UCSD-AML1 (cell line): ENCODE measurements around the gene ZFYVE9.

Experiments used
- DNase-seq: peaks from one replicate; lab custom pipeline; 2025; ENCODE audit not compliant: unreplicated experiment; lab: John Stamatoyannopoulos, UW

ZFYVE9 gene

DNA sequence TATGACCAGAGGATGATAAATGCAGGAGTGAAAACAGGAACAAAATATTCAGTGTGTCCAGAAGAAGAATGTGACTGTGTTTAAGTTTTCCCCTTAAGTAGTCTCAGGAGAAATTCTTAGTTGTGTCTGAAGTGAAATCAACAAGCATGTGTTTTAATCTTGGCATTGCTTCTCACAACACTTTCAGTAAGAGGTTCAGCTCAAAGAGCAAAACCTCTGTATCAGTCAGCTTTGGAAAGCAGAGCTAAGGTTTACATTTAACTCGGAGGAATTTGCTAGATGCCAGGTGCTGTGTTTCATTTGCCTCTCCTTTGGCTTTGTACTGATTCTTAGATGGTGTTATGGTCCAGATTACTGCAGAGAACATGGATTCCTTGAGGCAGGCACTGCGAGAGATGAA lies 195.6 kb downstream of the ZFYVE9 start:
- no peak for DNase-seq

DNA sequence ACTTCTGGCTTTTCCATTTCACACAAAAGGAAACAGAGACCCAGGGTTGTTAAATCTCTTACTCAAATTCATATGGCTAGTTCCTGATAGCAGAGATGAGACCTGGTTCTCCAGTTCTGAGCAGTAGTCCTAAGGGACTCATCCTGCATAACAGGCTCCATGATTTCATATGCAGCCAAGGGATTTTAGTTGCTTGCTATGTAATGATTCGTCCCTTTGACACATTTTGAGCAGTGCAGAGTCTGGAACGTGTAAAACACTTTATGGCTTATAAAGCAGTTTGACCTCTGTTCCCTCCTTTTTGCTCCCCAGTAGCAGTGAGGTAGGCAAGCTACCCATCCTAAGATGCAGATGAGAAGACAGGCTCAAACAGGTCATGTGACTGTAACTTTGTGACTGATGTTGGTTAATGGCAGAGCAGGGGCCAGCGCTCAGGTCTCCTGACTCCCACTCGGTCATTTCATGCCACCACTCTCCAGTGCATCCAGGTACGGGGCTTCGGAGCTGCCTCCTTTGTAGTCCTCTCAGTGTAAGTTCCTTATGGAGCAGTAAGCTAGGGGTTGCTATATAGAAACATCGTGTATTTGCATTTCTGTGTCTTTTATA lies 199.9 kb downstream of the ZFYVE9 start:
- no peak for DNase-seq

DNA sequence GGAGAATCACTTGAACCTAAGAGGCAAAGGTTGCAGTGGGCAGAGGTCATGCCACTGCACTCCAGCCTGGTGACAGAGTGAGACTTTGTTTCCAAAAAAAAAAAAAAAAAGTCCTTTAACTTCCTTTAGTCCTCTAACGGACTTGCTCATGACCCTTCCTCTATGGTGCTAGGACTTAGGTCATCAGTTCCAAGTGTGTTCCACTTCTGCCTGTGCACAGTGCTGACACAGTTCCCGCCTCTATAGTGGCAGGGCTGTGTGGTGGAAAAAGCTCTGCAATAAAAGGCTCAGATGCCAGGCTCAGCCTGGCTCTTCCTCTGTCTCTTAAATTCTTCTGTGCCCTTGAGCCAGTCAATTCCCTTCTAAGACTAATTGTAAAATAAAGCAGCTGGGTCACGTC lies 202.1 kb downstream of the ZFYVE9 start:
- no peak for DNase-seq

DNA sequence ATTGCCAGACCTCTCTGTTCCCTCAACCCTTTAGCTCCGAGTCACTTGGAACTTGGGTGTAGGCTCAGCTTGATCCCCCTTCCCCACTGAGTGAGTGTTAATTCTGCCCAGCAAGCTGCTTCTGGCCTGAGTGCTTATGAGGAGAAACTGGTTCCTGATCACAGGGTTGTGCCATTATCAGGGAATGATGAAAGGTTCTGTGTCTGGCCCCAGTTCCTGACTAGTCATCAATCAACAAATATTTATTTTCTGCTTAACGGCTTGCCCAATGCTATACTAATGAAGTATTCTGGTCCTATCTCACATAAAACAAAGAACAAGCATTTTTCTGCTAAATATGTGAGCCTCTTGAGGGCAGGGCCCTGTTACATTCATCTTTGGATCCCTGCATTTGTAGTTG lies 203.4 kb downstream of the ZFYVE9 start:
- DNase-seq: no peak

DNA sequence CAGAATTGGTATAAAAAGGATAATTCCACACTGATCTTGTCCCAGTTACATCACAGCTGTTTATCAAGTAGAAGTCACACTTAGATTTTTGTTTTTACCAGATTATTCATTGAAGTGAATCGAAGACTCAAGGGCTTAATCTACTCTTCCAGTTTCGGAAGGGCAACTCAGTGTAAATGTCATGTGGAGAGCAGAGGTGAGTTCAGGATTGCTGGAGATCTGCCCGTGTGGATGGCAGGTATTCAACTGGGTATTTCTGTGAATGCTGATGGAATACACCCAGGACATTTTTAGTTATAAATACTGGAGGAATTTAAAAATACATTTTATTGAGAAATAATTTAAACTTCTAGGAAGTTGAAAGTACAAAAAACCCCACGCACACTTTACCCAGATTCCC lies 204.8 kb downstream of the ZFYVE9 start:
- no peak for DNase-seq

DNA sequence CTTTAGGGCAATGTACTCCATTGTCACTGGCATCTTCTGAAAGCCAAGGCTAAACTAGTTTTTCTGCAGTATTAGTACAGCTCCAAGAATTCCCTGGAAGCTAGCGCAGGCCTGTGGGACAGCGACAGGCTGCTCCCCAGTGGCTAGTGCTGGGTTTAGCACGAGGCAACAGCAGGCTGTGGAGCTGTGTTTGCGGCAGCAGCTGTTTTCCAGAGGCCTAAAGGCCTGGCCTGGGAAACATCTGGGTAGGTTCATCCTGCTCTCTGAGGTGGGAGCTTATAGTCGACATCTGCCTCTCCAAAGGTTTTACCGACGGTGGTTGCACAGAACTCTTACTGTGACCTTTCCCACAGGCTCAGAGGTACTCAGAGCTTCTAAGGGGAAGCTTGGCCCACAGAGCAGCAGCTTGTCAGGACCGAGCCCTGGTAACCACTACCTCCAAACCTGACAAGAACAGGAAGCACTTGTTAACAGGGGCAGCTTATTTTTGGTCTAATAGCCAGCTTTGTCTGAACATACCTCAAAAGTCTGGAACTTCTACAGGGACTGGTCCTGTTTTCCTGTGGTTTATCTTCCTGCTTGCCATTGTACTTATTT lies 206.9 kb downstream of the ZFYVE9 start:
- peak; percentile 71 for DNase-seq

DNA sequence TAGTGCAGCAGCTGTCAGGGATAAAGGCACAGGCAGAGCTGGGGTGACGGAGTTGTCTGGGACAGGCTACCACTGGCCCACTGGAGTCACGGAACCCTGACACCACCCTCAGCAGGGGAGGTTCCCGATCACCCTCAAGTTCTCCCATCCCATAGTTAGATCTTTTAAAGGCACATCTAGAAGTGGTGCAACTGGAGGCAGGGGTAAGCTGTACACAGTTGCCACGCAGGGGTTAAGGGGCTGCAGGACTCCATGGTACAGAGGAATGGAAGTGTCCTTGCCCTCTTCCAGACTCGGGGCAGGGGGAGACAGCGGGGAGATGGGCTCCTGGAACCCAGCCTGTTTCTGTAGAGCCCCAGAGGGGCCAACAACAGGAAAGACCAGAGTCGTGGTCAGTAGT lies 210.8 kb downstream of the ZFYVE9 start:
- DNase-seq: no peak

DNA sequence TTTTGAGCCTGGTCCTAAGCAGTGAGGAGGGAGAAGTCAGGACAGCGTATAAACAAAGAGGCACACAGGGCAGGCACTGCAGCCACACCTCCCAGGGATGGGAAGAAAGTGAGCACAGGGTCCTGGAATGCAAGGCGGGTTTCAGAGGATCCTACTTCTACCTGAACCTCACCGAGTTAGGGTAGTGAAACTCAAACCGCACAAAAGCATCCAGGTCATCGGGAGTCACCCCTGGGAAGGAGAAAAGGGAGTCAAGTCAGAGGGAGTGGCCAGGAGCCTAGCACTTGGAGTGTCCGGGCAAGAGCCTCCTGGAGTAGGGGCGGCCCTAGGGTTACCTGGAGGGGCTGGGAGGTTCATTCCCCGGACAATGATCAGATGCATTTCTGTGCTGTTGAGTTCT lies 213.5 kb downstream of the ZFYVE9 start:
- no peak for DNase-seq

DNA sequence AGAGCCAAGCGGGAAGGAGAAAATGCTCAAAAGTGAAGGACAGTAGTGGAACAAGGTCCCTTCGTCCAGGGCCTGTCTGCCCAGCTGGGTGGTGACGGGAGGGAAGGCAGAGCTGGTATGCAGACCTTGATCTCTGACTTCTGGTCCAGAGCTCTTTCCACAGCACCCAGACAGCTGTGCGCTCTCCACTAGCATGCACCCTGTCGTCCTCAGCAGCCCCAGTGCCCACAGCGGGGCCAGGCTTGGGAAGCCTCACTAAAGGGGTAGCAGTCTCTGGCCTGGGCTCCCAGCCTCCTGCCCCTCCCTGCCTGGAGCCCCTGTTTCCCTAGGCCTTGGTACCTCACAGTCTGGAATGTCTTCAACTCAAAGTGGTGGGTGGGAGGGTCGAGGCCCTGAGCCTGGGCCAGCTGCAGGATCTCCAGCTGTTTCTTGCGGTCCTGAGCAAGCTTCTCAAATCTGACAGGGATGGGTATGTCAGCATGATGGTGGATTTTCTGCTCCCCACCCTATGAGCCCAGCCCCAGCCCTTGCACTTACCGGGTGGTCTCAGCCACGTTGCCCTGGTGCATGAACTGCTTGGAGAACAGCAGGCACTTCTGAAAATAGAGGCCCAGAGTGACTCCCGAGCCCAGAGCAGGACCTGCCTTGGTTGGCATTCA lies 214.1 kb downstream of the ZFYVE9 start:
- DNase-seq: no peak

DNA sequence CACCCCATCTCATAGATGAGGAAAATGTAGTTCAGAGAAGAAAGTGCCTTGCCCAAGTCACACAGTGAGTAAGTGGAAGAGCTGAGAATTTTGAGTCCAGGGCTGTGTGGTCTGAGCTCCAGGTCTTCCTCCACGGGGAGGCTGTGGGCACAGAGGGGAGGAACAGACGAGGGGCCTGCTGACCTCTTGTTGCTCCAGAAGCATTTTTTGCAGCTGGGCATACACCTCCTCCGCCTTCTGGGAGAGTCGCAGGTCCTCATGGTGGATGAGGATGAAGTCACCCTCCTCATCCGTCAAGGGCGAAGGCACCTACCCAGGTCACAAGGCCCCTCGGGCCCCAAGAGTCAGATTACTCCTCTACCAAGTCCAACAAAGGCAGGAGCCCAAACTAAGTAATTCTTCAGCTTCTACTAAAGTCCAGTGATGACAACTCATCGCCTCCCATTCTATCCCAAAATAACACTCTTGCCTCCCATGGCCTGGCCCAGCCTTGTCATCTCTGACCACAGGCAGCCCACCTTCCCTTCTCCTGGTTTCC lies 215.0 kb downstream of the ZFYVE9 start:
- no peak for DNase-seq

DNA sequence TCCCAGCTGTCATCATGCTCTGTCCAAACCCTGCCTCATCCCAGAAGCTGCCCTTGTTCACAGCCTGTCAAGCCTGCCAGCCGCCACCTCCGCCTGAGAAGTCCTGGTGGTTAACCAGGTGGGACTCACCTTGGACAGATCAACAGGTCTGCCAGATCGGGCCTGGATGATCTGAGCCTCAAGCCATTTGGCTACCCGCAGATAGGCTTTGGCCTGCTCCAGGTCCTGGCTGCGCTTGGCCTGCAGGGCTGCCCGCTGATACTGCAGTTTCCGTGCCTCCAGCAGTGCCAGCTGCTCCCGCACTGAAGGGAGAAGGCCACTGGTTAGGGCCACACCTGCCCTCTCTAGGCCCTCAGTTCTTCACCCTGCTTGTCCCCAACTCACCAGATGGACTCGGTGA lies 215.5 kb downstream of the ZFYVE9 start:
- DNase-seq: no peak

DNA sequence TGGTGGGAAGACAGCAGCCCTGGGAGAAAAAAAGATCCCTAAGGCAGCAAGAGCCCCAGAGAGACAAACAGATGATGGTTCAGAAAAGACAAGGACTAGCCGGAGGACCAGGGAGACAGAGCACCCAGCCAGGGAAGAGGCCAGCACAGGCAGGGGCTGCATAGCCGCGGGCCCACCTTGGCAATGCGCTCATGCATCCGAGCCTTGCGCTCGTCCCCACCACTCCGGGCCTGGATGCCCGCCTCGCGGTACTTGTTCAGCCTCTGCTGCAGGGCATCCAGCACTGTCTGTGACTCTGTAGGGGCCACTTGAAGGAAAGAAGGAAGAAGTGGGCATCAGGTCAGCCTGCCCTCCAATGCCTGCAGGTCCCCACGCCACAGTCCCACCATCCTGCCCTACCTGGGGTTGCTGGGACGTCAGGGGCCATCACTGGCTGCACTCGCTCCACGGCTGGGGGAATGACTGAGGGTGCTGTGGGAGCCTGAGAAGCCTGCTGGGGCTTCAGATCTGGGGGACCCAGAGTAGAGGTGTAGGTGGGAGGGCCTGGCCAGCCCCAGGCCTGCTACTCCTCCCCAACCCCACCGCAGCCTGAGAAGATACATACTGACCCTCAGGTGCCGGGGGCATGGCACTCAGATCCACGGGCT lies 217.1 kb downstream of the ZFYVE9 start:
- no peak for DNase-seq

DNA sequence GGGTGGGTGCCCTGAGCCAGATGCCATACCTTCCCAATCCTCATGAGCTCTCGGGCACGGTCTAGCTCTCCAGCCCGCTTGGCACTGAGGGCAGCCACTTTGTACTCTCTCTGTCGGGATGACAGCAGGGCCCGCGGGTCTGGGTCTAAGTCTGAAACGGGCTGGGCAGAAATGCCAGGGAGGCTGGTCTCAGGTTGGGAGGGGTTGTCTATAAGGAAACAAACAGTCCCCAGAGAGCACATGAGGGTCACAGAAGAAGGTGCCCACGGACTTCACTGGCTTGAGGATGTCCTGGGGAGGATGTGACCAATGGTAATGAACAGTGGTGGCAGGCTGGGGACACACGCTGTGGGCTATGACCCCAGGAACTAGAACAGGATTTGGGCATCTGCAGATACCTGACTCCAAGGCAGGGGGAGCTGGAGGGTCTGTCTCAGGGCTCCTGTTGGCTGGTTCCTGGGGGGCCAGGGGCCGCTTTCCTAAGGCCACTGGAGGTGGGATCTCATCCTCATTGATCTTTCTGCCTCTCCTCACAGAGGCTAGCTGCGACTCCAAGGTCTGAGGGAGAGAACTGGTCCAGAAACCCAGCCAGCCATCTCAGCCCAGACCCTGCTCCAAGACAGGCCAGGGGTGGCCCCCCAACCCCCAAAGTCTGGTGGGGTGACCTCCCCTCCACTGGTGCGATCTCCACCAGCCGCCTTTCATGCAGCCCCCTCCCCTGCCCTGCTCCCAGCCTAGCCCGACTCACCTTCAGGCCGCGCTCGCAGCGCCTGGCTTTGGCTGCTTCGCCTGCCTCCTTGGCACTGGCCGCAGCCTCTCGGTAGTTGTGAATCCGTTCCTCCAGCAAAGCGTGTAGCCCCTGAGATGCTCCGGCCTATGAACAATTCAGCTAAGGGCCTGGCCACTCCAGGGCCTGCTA lies 218.0 kb downstream of the ZFYVE9 start:
- DNase-seq: no peak

DNA sequence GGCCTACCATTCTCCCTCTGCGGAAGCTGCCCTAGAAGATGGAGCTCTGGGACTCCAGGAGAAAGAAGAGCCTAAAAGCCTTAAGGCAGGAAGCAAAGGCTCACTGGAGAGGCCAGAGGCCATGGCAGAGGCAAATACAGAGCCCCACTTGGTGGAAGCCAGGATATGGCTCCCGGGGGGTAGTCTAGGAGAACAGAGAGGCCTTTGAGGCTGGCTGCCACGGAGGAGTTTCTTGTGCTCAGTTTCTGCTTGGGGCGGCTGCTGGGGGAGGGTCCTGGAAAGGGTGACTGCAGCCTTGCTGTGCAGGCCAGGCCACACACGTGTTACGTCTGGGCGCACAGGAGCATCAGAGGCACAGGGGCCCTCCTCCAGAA lies 218.7 kb downstream of the ZFYVE9 start:
- no peak for DNase-seq

DNA sequence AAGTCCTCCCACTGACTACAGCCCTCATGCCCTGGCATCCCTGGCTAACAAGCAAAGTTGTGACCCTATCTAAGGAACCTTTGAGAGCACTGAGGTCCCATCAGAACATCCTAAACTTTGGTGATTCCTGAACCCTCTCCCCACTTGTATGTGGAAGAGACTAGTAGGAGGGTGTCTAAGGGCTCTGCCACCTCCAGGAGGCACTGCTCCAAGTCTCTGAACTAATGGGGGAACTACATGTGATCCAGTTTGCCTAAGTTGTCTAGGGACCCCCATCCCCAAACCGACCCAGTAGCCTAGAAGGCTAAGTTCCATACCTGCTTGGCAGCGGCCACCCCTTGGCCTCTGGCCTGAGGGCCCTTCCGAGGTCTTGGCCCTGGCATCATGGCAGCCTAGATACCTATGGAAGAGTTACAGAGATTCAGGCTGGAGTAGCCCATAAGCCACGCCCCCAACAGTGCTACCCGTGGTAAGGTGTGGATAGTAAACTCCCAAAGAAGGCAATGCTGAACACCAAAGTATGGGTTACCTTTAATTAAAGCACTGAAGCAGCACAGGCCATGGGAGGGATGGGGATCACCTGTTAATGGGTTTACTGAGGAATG lies 222.4 kb downstream of the ZFYVE9 start:
- no peak for DNase-seq

DNA sequence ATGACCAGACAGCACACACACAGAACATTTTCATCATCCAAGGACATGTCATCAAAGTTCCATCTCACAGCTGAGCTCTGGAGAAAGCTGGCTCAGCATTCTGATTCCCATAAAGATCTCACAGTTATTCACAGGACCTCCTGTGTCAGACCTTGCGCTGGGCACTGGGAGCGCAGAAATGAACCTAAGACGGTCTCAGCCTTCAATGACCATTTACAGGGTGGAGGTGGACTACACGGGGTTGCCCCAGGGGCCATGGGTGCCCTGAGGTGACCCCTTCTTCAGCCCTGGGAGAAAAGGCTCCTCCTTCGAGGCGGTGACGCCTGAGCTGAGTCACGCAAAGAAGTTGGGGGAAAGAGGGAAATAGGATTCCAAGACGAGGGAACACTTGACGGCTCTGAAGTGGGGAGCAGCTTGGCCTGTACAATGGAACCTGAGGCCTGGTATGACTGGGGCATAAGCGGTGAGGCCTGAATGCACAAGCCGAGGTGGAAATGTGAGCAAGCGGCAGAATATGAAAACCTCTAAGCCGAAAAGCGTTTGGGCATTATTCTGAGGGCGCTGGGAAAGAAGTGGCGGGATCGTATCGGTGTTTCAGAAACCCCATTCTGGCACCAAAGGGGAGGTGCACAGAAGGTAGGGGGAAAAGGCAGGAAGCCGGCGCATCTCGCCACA lies 223.3 kb downstream of the ZFYVE9 start:
- peak; percentile 51 for DNase-seq

DNA sequence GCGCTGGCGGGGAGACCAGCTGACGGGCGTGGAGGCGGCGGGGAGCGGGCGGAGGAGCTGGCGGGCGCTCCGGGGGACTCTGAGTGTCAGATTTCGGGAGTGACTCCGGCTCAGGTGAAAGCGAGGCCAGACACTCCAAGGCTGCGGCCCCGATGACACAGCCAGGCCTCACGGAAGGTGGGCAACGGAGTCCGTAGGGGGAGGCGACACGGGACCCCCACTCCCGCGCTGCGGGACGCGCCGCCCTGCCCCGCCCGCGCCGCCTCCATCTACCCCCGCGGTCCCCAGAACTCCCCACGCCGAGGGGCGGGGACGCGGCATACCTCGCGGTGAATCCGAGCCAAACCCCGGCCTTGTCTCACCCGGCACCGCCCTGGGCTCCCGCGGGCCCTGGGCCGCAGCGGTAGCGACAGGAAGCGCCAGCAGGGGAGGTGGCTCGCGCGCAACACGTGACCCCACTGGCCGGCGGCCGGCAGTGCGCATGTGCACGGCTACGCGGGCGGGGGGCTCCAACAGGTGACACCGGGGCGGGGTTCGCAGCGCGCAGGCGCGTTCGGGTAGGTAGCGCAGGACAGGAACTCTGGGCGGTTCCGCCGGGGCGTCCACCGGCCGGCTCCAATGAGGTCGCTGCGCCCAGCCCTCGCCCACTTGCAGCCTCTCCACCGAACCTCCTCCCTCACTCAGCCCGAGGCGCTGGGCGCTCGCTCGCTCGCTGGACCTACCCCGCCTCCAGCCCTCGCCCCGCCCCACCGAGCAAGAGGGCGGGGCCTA lies 224.0 kb downstream of the ZFYVE9 start, which contains the start of gene CC2D1B:
Gene CC2D1B (minus strand): TSS at position 460 of the 771 bp plus-strand sequence. CDS start 1,585 bp downstream, outside the sequence.
- DNase-seq: peak; percentile 99

DNA sequence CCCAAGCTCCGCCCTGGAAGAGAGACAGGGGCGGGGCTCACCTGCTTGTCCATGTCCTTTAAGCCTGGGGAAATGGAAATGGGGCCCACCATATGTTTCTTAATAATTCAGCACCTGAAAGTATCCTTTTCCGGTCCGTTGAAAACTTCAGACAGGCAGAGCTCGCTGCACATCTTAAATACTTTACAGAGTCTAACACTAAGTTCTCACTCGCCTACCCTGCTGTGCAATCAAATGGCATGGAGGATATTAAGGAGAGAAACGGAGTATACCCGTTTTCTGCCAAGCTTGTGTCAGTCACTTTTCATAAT lies 224.6 kb downstream of the ZFYVE9 start:
- DNase-seq: no peak

DNA sequence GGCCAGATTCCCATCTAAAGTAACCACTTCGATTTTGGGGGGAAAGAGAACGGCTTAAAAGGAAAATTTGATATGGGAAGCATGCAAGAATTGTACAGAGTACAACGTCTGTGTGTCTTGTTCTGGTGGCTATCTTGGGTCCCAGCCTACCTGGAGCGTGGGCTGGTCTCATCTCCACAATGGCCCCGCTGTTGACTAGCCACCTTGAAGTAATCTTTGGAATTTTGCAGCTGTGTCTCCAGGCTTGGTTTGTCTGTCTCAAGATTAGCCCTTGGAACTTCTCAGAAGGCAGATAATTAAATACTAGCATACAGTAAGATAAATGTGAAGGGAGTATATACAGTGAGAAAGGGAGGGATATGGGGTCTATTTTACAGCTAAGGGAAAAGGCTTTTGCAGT lies 225.4 kb downstream of the ZFYVE9 start:
- no peak for DNase-seq
